OCI-LY1 (cell line): ENCODE results near the gene TAS1R3.

Experiments
- CTCF ChIP-seq: fragments of 200-600 bp; sonication (generic), shearing (Covaris generic); IDR thresholded peaks from 2 replicates; pipeline ENCODE4 v1.5.1; 2017; ENCODE audit warnings: mild to moderate bottlenecking, antibody characterized with exemption, low read length, moderate library complexity, mixed read lengths
- EZH2 ChIP-seq: fragments of 200-600 bp; sonication (generic), shearing (Covaris generic); IDR thresholded peaks from 2 replicates; pipeline ENCODE4 v1.8.0; 2017; ENCODE audit warnings: borderline replicate concordance, mixed run types, mild to moderate bottlenecking, antibody characterized with exemption, low read length, moderate library complexity, mixed read lengths

GRCh38 chr1:1364266-1364665, 33.2 kb downstream of the TAS1R3 start:
- TF ChIP-seq CTCF (no peak), EZH2 (no peak)
